ENCODE data around the gene UBE3B. TPM values are rescaled to one million over a fixed set of nuclear protein-coding genes. Genes with fewer than 3 reads are reported as not detected.

Gene UBE3B
- polyA plus RNA-seq, 3 donors, result 14.4 to 25.9 (median 18.2) TPM

DNA sequence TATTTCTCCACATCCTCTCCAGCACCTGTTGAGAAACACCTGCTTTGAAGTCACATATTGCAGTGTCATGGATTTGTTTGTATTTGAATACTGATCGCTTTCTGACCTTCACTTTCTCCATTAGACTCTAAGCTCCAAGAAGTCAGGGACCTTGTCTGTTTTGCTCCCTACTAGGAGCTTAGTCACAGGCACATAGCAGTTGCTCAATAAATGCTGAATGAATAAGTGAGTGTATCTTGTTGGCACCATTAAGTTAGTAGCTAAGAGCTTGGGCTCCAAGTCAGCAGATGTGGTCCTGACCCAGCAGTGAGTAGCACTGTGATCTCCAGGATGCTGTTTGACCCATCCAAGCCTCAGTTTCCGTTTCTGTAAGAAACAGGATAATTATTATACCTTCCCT lies 106.3 kb downstream of the UBE3B start:
- Mint-ChIP-seq H3K4me1 (no peaks in the 10 kb centered on the region), H3K9me3 (no peaks in the 10 kb centered on the region), H3K27ac (no peak overlapping the region), H3K4me3 (no peak overlapping the region), H3K36me3 (peaks cover 50 to 62% of the 10 kb centered on the region in 2 donors), H3K27me3 (ENCODE audit: low read depth in 3 of 3) (peaks cover 0 to 3% (median 0%) of the 10 kb centered on the region in 3 donors)
- Histone ChIP-seq H4K20me1 (ENCODE audit: insufficient read depth, low read length) (no peaks in the 10 kb centered on the region), H3K4me1 (ENCODE audit: control insufficient read depth in 1 of 2, insufficient read depth in 2 of 2, low read length in 2 of 2) (no peaks in the 10 kb centered on the region), H3K27me3 (ENCODE audit: control insufficient read depth in 2 of 2, insufficient read depth in 2 of 2, low read length in 2 of 2) (no peaks in the 10 kb centered on the region), H2AFZ (ENCODE audit: insufficient read depth, low read depth, low read length, poor library complexity, severe bottlenecking) (no peak overlapping the region), H3K4me2 (replicated peaks; ENCODE audit: extremely low read depth, low read length, poor library complexity, severe bottlenecking) (no peak overlapping the region), H3K27ac (ENCODE audit: low read depth in 1 of 2, low read length in 2 of 2) (no peak overlapping the region), H3K9ac (ENCODE audit: insufficient read depth, low read length, poor library complexity, severe bottlenecking) (no peak overlapping the region), H3K79me2 (ENCODE audit: insufficient read depth, low read length) (no peaks in the 10 kb centered on the region), H3K4me3 (replicated peaks in 1 of 3; ENCODE audit: low read depth in 2 of 3, low read length in 3 of 3) (no peak overlapping the region), H3K9me3 (replicated peaks in 1 of 2; ENCODE audit: control insufficient read depth in 1 of 2, insufficient read depth in 1 of 2, low read length in 2 of 2) (no peaks in the 10 kb centered on the region), H3K36me3 (replicated peaks in 1 of 2; ENCODE audit: control insufficient read depth in 1 of 2, insufficient read depth in 2 of 2, low read length in 2 of 2) (peaks cover 23 to 58% of the 10 kb centered on the region in 2 donors)
- TF ChIP-seq, protein P1, sequence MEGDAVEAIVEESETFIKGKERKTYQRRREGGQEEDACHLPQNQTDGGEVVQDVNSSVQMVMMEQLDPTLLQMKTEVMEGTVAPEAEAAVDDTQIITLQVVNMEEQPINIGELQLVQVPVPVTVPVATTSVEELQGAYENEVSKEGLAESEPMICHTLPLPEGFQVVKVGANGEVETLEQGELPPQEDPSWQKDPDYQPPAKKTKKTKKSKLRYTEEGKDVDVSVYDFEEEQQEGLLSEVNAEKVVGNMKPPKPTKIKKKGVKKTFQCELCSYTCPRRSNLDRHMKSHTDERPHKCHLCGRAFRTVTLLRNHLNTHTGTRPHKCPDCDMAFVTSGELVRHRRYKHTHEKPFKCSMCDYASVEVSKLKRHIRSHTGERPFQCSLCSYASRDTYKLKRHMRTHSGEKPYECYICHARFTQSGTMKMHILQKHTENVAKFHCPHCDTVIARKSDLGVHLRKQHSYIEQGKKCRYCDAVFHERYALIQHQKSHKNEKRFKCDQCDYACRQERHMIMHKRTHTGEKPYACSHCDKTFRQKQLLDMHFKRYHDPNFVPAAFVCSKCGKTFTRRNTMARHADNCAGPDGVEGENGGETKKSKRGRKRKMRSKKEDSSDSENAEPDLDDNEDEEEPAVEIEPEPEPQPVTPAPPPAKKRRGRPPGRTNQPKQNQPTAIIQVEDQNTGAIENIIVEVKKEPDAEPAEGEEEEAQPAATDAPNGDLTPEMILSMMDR (IDR thresholded peaks at IDR 0.05), result no peak
- DNase-seq, result no peak
- intact Hi-C loops (cut with micrococcal nuclease), result no loop called here
- WGBS (ENCODE audit: insufficient coverage), result no CpG with 5 or more reads among the region's 2 CpGs

Other genes with a start within 250 kb of the UBE3B start
- not detected for gene FOXN4, start 168.3 kb upstream of the UBE3B start, polyA plus RNA-seq
- gene MYO1H, start 129.7 kb upstream of the UBE3B start, polyA plus RNA-seq, result not detected
- gene KCTD10, start 334 bp upstream of the UBE3B start, polyA plus RNA-seq, result 10 to 100 TPM; 18.1 to 21.0 (median 20.0) TPM
- 10 to 100 TPM in 2 of 3 donors, 1 to 10 TPM in 1; 5.0 to 15.6 (median 12.4) TPM for gene MMAB, start 95.9 kb downstream of the UBE3B start, polyA plus RNA-seq
- 1 to 10 TPM; 1.1 to 3.8 (median 1.6) TPM for gene MVK, start 96.2 kb downstream of the UBE3B start, polyA plus RNA-seq
- gene FAM222A, start 236.2 kb downstream of the UBE3B start, polyA plus RNA-seq, result under 1 TPM in 1 of 3 donors, not detected in 2; 0.09 TPM

All from CD14-positive monocyte (primary cell).